NCI-H2227 (cell line): Measurements from ENCODE around the gene NOC4L.

Experiments used
- DNase-seq: peaks from one replicate; lab custom pipeline; 2025; ENCODE audit not compliant: unreplicated experiment; lab: John Stamatoyannopoulos, UW

The NOC4L gene

GRCh38 chr12:132168311-132169031 lies 24.2 kb downstream of the NOC4L start:
- DNase-seq = no peak

DNA sequence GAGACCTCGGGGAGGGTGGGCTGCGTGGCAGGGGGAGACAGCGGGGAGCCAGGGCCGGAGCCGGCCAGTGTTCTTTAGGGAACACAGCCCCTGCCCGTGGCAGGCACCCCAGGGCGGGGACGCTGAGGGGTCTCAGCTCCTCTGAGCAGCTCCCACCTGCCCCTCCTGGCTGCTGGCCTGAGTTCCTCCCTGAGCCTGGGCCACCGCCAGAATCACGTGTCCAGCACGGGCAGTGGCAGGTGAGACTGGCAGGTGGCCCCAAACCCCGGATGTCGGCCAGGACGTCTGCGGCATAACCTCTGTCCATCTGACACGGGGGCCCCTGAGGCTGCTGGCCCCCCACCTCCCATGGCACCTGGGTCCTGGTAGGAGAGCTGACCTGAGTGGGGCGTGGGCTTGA lies 25.1 kb downstream of the NOC4L start:
- no peak for DNase-seq

GRCh38 chr12:132170094-132170636 lies 25.9 kb downstream of the NOC4L start:
- no peak for DNase-seq

DNA sequence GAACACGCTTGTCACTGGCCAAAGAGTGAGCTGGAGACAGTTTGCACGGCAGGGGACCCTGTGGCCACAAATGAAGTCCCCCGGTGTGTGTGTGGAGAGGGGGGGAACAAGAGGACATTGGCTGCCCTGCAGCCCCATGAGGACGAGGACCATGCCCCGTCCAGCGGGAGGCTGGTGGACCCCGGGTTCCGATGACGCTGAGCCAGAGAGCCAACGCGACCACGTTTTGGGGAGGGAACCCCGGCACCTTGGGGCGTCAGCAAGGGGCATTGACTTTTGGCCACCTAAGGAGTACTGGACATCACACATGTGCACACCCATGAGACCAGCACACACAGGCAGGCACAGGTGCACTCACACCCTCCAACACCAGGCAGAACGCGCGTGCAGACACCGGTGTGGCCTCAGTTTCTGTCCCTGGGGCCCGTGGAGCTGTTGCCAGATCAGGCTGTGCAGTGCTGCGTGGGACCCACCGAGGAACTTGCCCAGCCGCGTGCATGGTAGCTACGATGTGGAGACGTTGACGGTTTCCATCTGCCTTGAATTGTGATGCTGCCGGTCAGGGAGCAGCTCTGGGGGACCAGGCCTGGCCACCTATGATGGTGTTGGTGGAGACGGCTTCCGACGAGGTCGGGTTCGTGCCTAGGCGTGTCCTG lies 26.5 kb downstream of the NOC4L start:
- no peak for DNase-seq

DNA sequence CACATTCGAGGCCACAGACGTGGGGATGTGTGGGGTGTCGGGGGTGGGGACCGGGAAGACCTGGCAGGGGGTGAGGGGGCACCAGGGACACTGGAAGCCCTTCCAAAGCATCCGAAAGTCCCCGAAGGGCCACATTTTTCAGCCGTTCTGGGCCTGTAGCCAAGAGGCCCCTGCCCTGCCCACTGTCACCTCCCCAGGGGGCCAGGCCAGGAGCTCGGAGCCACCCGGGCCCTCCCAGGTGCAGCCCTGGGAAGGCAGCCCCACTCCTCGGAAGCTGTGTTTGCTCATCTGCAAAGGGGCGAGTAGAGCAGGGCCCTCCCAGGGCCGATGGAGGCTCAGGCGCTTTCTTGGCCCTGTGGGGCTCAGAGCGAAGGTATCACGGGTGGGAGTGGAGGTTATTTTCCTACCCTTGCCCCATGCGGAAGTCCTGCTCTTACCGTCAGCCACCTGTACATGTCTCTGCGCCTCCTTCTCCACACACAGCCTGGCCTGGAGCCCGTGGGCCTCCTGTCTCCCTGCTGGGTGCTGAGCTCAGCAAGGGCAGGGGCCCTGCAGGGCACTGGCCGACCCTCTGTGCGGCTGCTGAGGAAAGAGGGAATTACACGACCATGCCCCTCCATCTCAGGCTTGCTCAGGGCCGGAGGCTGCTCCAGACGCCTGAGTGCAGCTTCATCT lies 27.2 kb downstream of the NOC4L start:
- DNase-seq = no peak

DNA sequence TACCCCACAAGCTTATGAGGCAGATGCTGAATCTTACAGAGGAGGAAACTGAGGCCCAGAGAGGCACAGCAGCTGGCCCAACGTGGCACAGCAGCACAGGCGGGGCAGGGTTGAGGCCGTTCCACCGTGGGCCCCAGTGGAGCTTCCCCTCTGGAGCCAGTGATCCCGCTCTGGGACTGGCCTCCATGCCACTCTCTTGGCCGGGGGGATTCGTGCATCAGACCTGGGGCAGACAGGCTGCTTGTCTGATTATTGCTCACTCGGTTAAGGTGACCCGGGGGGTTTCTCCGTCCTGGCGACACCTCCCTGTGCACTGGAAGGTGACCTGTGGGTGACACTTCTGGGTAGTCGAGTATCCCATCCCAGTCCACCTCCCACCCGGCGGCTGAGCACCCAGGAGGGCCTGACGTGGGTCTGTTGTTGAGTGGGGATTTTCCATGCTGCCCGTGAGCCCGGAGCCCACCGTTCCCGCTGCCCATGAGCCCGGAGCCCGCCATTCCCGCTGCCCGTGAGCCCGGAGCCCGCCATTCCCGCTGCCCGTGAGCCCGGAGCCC lies 27.8 kb downstream of the NOC4L start:
- no peak for DNase-seq

DNA sequence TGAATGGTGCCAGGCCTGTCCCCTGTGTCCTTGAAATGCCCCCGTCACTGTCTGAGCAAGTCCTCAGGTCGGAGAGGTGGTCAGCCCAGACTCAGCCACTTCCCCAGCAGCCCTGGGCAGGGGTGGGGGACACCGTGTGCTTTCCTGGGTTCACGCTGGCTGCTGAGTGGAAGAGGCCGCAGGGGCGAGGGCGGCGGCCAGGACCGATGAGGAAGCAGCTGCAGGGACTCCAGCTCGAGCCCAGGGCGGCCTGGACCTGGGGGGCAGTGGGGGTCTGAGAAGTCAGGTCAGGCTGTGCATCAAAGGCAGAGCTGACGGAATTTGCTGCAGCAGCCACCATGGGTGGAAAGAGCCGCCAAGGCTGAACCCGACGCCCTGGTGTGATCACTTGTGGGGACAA lies 28.4 kb downstream of the NOC4L start:
- DNase-seq = no peak

GRCh38 chr12:132173135-132174014 lies 29.1 kb downstream of the NOC4L start:
- DNase-seq = no peak

DNA sequence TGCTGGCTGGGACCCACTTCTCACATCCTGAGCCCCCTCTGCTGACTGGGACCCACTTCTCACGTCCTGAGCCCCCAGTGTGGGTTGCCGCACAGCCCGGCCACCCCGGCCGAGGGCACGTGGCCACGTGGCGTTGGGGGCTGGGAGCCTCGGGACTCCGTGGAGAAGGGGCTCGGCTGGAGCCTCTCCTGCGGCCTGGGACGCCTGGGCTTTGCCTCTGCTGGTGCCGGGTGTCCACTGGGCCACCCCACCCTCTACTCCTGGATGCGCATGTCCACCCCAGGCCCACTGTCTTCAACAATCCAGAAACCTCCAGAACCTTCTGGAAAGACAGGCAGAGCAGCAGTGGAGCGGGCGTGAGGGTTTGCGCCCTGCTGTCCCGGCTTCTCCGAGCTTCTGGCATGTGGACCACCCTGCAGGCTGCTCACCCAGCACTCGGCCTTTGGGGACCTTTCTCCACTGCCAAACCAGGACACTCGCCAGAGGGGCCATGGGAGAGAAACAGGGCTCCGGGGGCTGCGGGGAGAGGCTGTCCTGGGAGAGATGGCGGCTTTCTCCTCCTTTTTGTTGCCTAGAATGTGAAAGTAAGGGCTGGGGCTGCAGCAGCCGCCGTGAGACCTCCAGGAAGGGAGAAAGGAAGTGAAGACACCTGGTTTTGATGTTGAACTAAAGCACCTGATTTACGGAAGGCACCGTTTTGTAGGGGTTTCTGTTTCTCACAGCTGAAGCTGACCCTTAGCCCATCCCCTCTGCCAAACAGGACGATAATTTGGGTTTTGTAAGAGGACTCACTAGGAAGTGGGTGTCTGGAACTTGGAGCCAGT lies 30.0 kb downstream of the NOC4L start:
- DNase-seq = no peak

DNA sequence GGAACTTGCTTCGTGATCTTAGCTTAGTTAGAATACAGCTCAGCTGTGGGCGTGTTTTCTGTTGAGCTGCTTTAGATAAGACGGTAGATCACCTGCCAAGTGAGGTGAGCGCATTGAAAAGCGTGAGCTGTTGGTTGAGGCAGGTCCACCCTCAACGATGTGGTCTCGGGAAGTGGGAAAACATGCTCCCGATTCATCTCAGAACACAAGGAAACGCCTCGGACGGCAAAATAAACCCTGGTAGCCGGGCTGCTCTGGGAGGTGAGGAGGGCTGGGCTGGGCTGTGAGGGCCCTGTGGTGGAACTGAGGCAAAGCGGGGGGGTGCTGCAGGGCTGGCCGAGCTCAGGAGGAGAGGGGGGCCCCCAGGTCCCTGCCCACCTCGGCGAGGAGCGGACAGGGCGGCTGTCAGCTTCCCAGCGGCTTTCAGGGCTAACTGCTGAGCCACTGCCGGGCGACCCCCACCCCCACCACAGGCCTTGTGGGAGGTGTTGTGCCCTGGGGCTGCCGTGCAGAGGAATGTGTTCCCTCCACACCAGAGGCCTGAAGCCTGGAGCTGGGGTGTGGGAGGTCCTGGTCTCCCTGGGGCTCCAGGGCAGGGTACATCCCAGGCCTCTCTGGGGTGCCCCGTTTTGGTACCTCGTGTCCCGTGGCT lies 30.7 kb downstream of the NOC4L start:
- no peak for DNase-seq

GRCh38 chr12:132175496-132176384 lies 31.5 kb downstream of the NOC4L start:
- no peak for DNase-seq

GRCh38 chr12:132176385-132176919 lies 32.2 kb downstream of the NOC4L start:
- no peak for DNase-seq

- DNase-seq = no peak
Measured at GRCh38 chr12:132176920-132177551, 32.8 kb downstream of the NOC4L start.

GRCh38 chr12:132178316-132178715 lies 34.1 kb downstream of the NOC4L start:
- DNase-seq = no peak

DNA sequence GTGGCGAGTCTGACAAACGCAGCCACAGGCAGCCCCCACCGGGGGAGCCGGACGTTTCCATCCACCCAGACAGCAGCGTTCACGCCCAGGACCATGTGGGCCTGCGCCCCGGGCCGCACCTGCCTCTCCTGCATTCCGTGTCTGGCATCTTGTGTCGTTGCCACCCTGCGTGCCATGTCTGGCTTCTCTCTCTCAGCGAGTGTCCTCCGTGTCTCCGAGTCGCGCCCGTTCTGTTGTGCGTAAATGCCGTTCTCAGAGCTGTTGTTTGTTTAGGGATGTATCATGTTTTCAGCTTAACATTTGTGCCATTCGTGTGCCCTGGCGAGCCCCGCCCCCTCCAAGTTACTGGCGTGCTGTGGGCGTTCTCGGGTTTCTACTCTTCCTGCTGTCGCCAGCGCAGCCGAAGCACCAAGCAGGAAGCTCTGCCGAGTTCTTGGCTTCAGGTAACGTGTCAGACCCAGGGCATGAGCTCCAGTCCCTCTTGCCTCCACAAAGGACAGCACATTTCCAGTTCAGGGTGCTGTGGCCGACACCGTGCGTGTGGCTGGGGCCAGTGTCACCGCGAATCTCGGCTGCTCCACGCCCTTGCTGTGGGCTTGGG lies 34.6 kb downstream of the NOC4L start:
- peak; percentile 45 for DNase-seq

DNA sequence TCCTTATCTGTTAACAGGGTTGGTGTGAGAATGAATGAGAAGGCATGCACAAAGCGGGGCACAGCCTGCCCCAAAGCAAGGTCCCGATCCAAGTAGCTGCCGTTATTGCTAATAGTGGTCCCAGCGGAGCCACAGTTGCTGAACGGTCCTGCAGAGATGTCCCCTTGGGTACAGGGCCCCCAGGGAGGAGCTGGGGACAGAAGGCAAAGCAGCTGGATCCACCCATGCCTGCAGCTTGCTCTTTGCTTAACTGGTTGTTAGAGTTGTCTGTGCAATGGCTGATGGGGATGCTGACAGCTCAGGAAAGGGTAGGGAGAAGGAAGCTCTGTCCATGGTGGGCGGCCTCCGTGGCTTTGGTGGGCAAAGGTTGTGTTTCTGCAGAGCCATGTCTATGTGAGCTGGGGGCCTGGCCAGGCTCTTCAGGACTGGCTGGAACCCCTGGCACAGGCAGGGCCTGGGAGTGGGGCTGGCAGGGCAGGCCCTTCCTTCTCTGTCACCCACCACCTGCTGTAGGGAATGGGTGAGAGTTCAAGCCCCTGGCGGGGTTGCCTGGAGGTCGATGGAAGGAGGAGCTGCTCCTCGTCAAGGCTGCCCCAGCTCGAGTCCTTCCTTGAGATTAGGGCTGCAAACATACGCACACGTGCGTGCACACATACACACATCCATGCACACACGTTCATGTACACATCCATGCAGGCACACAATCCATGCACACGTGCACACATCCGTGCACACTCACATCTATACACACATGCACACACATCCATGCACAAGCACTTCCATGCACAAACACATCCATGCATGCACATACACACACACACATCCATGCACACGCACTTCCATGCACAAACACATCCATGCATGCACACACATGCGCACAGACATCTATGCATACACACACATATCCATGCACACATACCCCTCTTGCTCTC lies 35.4 kb downstream of the NOC4L start:
- DNase-seq = no peak
